Bronchial epithelial cell (primary cell): ENCODE data around the gene CMIP. TPM values are rescaled to one million over a fixed set of nuclear protein-coding genes. Genes with fewer than 3 reads are reported as not detected.
A peak's percentile ranks its signal among the peaks of the same experiment; 100 is the strongest.

Source experiments
- DNase-seq: peaks from one replicate; pipeline ENCODE4 v3.0.0-alpha.2; 2010; ENCODE audit warnings: low read depth
- FAIRE-seq: peaks from 2 replicates; lab custom pipeline; 2011; peaks lifted over from hg19 to GRCh38; lab: Jason Lieb, UNC
- H3K27me3 ChIP-seq: 2 replicates; pipeline ENCODE4 v1.5.1; 2011; ENCODE audit warnings: low read length; ENCODE audit not compliant: control insufficient read depth, insufficient read depth
- H3K36me3 ChIP-seq: 2 replicates; pipeline ENCODE4 v1.5.1; 2011; ENCODE audit warnings: low read length; ENCODE audit not compliant: control insufficient read depth, insufficient read depth
- H3K4me3 ChIP-seq: 2 replicates; pipeline ENCODE4 v1.5.1; 2011; ENCODE audit warnings: mild to moderate bottlenecking, low read depth, low read length, control low read depth
- total RNA-seq: library from RNA; depleted of rRNA; stranded (reverse); fragments of >200 nt; gene quantifications from 2 replicates; pipeline ENCODE4 v1.2.1, GENCODE V29; 2014
- TF ChIP-seq, protein P1 (sequence below): IDR thresholded peaks from 2 replicates; pipeline ENCODE4 v1.5.1; 2011; ENCODE audit warnings: mild to moderate bottlenecking, moderate library complexity, low read length, control low read depth, inconsistent platforms; ENCODE audit not compliant: insufficient read depth, severe bottlenecking

Gene CMIP
- total RNA-seq, 1 donor from 2014 or later: 21.1 TPM

DNA sequence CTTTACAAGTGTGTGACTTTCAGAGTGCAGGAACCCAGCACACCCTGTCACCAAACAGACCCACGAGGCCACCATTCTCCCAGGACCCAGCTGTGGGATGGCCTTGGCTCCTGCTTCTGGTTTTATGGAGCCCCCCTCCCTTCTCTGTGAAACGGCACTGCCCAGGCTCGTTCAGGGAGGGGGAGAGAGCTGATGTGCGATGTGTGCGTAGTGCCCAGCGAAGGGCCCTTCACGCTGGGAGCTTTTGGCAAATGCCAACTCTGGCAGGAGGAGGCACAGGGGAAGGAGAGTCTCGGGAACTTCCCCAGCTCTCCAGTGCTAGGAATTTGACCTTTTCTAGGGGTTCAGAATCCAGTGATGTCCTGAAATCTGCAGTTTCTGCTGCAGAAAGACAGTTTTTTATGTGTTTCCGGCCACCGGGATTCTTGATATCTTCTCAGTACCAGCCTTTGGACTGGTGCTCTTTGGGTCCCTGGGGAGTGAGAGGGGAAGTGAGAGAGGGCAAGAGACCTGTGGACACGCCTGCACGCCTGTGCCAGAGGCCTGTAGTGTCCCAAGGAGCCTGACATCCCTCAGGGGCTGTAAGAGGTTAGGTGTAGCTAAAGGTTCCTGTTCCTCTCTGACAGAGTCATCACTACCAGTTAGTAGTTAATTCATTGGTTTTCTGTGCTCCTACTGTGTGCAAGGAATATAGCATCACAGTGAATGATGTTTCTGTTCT lies 45.1 kb downstream of the CMIP start:
- H3K27me3 ChIP-seq: no peaks in the 10 kb centered on the region
- H3K36me3 ChIP-seq: peaks cover 6% of the 10 kb centered on the region
- DNase-seq: no peak
- H3K4me3 ChIP-seq: no peak overlapping the region
- FAIRE-seq: no peak
- TF ChIP-seq, protein P1, sequence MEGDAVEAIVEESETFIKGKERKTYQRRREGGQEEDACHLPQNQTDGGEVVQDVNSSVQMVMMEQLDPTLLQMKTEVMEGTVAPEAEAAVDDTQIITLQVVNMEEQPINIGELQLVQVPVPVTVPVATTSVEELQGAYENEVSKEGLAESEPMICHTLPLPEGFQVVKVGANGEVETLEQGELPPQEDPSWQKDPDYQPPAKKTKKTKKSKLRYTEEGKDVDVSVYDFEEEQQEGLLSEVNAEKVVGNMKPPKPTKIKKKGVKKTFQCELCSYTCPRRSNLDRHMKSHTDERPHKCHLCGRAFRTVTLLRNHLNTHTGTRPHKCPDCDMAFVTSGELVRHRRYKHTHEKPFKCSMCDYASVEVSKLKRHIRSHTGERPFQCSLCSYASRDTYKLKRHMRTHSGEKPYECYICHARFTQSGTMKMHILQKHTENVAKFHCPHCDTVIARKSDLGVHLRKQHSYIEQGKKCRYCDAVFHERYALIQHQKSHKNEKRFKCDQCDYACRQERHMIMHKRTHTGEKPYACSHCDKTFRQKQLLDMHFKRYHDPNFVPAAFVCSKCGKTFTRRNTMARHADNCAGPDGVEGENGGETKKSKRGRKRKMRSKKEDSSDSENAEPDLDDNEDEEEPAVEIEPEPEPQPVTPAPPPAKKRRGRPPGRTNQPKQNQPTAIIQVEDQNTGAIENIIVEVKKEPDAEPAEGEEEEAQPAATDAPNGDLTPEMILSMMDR: no peak

DNA sequence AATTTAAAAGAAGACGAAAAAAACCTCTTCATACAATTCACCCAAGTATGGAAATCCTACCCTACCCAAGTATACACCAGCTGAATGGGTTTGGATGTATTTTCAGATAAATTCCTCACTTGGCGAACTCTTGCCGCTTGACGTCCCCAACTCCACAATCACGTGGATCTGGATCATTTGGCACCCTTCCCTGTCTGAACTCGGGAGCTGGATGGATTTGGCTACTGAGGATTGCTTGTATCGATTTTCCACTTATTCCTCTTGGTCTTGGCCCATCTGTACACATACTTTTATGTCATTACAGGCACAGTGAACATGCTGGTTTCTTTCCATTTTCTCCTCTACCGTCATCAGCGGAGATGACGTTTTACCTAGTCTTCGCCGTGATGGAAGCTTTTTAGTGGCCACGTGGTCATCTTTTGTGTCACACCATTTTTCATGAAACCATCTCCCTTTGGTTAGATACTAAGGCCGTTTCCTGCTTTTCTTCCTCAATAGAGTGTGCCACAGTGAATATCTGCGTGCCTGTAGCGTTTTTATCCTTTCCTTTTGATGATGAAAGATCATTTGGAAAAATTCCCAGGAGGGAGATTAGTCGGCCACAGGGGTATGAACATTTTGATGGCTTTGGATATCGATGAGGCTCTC lies 47.1 kb downstream of the CMIP start:
- peak; percentile 24 for DNase-seq
- TF ChIP-seq, protein P1: no peak
- FAIRE-seq: no peak

DNA sequence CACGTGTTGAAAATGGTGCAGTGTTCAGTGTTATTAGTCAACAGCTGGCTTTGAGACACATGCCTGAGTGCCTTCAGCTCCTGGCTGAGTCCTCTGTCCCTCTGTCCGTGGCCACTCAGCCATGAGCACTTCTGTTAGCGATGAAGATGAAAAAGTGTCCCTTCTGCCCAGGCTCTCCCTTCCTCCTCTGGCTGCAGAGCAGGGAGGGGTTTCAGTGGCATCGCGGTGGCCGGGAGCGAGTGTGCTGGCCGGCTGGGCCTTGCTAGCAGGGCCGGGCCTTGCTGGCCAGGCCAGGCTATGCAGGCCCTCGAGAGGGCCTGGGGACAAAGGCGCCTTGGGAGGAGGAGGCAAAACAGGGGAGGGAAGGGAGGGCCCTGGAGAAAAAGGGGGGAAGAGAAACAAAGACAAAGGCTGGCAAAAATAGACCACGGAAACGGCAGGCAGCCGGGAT lies 47.7 kb downstream of the CMIP start:
- TF ChIP-seq, protein P1: no peak
- peaks cover 8% of the 10 kb centered on the region for H3K36me3 ChIP-seq
- DNase-seq (no peak), FAIRE-seq (no peak)
- H3K27me3 ChIP-seq: no peaks in the 10 kb centered on the region
- H3K4me3 ChIP-seq: no peak overlapping the region

More for the DNA sequence above, 47.1 kb downstream of the CMIP start:
- Histone ChIP-seq H3K36me3 (peaks cover 6% of the 10 kb centered on the region), H3K4me3 (no peak overlapping the region), H3K27me3 (no peaks in the 10 kb centered on the region)

DNA sequence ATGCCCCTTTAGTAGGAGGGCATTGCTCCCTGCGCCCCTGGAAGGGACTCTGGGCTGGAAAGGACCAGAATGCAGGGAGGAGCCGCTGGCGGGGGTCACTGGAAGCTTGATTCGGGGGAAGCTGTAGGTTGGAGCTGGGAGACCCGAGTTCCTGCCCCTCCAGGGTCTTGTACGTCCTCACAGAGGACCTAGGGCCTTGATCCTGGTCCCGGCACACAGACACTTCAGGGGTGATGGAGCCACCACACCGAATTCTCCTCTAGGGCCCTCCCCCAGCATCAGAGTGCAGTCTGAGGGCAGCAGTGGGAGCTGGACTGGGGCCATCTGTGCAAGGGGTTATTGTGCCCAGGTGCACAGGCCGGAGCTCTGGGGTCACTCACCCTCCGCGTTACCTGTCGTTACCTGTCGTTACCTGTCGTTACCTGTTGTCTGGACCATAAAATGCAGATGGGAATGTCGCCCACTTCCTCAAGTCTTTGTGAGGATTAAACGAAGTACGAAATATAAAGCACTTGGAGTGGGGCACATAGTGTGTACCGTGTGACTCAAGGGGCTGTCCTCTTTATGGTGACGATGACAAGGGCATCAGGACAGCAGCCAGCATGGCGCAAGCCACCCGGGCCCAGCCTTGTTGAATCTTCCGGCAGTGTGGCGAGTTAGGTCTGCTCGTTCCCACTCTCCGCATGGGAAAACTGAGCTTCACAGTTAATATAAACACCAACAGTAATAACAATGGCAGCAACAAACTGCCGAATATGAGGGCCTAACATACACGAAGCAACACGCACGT lies 48.6 kb downstream of the CMIP start:
- TF ChIP-seq, protein P1: no peak
- DNase-seq (peak; percentile 70), FAIRE-seq (no peak)
- no peak overlapping the region for H3K4me3 ChIP-seq
- H3K36me3 ChIP-seq: peaks cover 12% of the 10 kb centered on the region
- no peaks in the 10 kb centered on the region for H3K27me3 ChIP-seq

DNA sequence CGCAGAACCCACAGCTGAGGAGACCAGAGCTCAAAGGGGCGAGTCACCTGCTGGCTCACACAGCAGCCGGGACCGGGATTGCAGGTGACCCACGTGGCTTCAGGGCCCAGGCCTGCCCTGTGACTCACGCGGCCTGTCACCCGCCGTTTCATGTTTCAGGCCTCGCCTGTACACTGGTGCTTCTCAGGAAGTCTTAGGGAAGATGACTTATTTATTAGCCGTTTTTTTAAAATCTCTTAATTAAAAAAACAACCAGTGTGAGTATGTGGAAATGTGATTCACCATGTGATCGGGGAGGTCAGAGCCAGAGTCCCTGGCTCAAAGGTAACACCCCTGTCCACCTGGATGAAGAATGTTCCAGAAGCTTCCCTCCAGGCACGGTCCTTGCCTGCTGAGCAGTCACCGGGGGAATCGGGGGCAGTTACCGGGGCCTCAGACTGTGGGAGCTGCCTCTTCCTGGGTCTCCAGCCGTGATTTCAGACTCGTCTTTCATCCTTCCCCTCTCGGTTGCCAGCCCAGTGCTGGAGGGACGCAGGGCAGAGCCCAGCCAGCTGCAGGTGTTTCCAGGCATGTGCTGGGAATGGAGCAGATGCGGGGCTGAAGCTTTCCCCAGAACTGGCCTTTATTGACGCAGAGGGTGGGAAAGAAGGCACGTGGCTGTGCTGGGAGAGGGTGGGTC lies 49.3 kb downstream of the CMIP start:
- Histone ChIP-seq H3K27me3 (no peaks in the 10 kb centered on the region), H3K4me3 (no peak overlapping the region), H3K36me3 (peaks cover 17% of the 10 kb centered on the region)
- DNase-seq: peak; percentile 96
- no peak for FAIRE-seq
- TF ChIP-seq, protein P1: no peak
